ENCODE results near the gene TMEM135. TPM values are rescaled to one million over a fixed set of nuclear protein-coding genes. Genes with fewer than 3 reads are reported as not detected.
"Not testable (repeated sequence)": the region's sequence is repeated elsewhere in the genome, so short reads cannot be mapped to it uniquely, and the experiment has no call there.

The TMEM135 gene
- total RNA-seq, 1 donor from 2014 or later, result 15.9 TPM

- DNase-seq (ENCODE audit: extremely low read depth, low read depth, low spot score), result no peak
These were observed 101.7 kb downstream of the TMEM135 start for GRCh38 chr11:87139475-87139874.

GRCh38 chr11:87141322-87141721 is 103.6 kb downstream of the TMEM135 start:
- no peak for DNase-seq (ENCODE audit: extremely low read depth, low read depth, low spot score)

- DNase-seq (ENCODE audit: extremely low read depth, low read depth, low spot score), result no peak
These were observed 104.3 kb downstream of the TMEM135 start for GRCh38 chr11:87141980-87142514.

- DNase-seq (ENCODE audit: extremely low read depth, low read depth, low spot score), result no peak
These were observed 104.9 kb downstream of the TMEM135 start for GRCh38 chr11:87142594-87142993.

GRCh38 chr11:87143641-87144040 is 105.9 kb downstream of the TMEM135 start:
- DNase-seq (ENCODE audit: extremely low read depth, low read depth, low spot score), result no peak

GRCh38 chr11:87144252-87144651 is 106.5 kb downstream of the TMEM135 start:
- DNase-seq (ENCODE audit: extremely low read depth, low read depth, low spot score), result no peak

- no peak for DNase-seq (ENCODE audit: extremely low read depth, low read depth, low spot score)
These were observed 111.0 kb downstream of the TMEM135 start for GRCh38 chr11:87148749-87149148.

- DNase-seq (ENCODE audit: extremely low read depth, low read depth, low spot score), result not testable (repeated sequence)
These were observed 112.0 kb downstream of the TMEM135 start for GRCh38 chr11:87149782-87150181.

GRCh38 chr11:87150936-87151335 is 113.2 kb downstream of the TMEM135 start:
- DNase-seq (ENCODE audit: extremely low read depth, low read depth, low spot score), result no peak

GRCh38 chr11:87154246-87154645 is 116.5 kb downstream of the TMEM135 start:
- no peak for DNase-seq (ENCODE audit: extremely low read depth, low read depth, low spot score)

- DNase-seq (ENCODE audit: extremely low read depth, low read depth, low spot score), result no peak
These were observed 119.2 kb downstream of the TMEM135 start for GRCh38 chr11:87156970-87157369.

GRCh38 chr11:87169076-87169475 is 131.3 kb downstream of the TMEM135 start:
- DNase-seq (ENCODE audit: extremely low read depth, low read depth, low spot score), result not testable (repeated sequence)

- peak; percentile 51 for DNase-seq (ENCODE audit: extremely low read depth, low read depth, low spot score)
These were observed 135.7 kb downstream of the TMEM135 start for GRCh38 chr11:87173185-87174039.

GRCh38 chr11:87174870-87175269 is 137.1 kb downstream of the TMEM135 start:
- DNase-seq (ENCODE audit: extremely low read depth, low read depth, low spot score), result no peak

GRCh38 chr11:87176044-87176443 is 138.3 kb downstream of the TMEM135 start:
- DNase-seq (ENCODE audit: extremely low read depth, low read depth, low spot score), result no peak

- DNase-seq (ENCODE audit: extremely low read depth, low read depth, low spot score), result no peak
These were observed 141.9 kb downstream of the TMEM135 start for GRCh38 chr11:87179621-87180020.

GRCh38 chr11:87180742-87181141 is 143.0 kb downstream of the TMEM135 start:
- no peak for DNase-seq (ENCODE audit: extremely low read depth, low read depth, low spot score)

- DNase-seq (ENCODE audit: extremely low read depth, low read depth, low spot score), result no peak
These were observed 143.4 kb downstream of the TMEM135 start for GRCh38 chr11:87181143-87181542.

- no peak for DNase-seq (ENCODE audit: extremely low read depth, low read depth, low spot score)
These were observed 147.5 kb downstream of the TMEM135 start for GRCh38 chr11:87185228-87185627.

- DNase-seq (ENCODE audit: extremely low read depth, low read depth, low spot score), result no peak
These were observed 149.3 kb downstream of the TMEM135 start for GRCh38 chr11:87187076-87187475.

- no peak for DNase-seq (ENCODE audit: extremely low read depth, low read depth, low spot score)
These were observed 150.2 kb downstream of the TMEM135 start for GRCh38 chr11:87187930-87188329.

GRCh38 chr11:87188396-87188795 is 150.7 kb downstream of the TMEM135 start:
- DNase-seq (ENCODE audit: extremely low read depth, low read depth, low spot score), result not testable (repeated sequence)
